Kidney epithelial cell (primary cell): Measurements from ENCODE around the gene ZCCHC13. TPM values are rescaled to one million over a fixed set of nuclear protein-coding genes. Genes with fewer than 3 reads are reported as not detected.
"Not testable (repeated sequence)": the region's sequence is repeated elsewhere in the genome, so short reads cannot be mapped to it uniquely, and the experiment has no call there.

Experiments
- DNase-seq: peaks from one replicate; pipeline ENCODE4 v3.0.0-alpha.2; 2010; ENCODE audit warnings: low read depth
- H3K27me3 ChIP-seq: 2 replicates; pipeline ENCODE4 v1.6.0; 2011; ENCODE audit warnings: low read length; ENCODE audit not compliant: control insufficient read depth, insufficient read depth
- H3K36me3 ChIP-seq: 2 replicates; pipeline ENCODE4 v1.5.1; 2011; ENCODE audit warnings: low read length; ENCODE audit not compliant: control insufficient read depth, insufficient read depth
- H3K4me3 ChIP-seq: 2 replicates; pipeline ENCODE4 v1.5.1; 2011; ENCODE audit warnings: low read depth, mild to moderate bottlenecking, control low read depth, low read length
- total RNA-seq: library from RNA; depleted of rRNA; stranded (reverse); fragments of >200 nt; gene quantifications from 2 replicates; pipeline ENCODE4 v1.2.3, GENCODE V29; 2015
- TF ChIP-seq, protein P1 (sequence below): IDR thresholded peaks from 2 replicates; pipeline ENCODE4 v1.5.1; 2011; ENCODE audit warnings: mild to moderate bottlenecking, moderate library complexity, low read length, control low read depth, inconsistent platforms; ENCODE audit not compliant: insufficient read depth, poor library complexity, severe bottlenecking

ZCCHC13 gene
- total RNA-seq, result not detected in 2 replicates

- DNase-seq, result no peak
- H3K4me3 ChIP-seq, result no peak within 1 kb of the TSS
- H3K27me3 ChIP-seq, result no peaks in the 10 kb centered on the region
- no peaks in the 10 kb centered on the region for H3K36me3 ChIP-seq
- TF ChIP-seq, protein P1, sequence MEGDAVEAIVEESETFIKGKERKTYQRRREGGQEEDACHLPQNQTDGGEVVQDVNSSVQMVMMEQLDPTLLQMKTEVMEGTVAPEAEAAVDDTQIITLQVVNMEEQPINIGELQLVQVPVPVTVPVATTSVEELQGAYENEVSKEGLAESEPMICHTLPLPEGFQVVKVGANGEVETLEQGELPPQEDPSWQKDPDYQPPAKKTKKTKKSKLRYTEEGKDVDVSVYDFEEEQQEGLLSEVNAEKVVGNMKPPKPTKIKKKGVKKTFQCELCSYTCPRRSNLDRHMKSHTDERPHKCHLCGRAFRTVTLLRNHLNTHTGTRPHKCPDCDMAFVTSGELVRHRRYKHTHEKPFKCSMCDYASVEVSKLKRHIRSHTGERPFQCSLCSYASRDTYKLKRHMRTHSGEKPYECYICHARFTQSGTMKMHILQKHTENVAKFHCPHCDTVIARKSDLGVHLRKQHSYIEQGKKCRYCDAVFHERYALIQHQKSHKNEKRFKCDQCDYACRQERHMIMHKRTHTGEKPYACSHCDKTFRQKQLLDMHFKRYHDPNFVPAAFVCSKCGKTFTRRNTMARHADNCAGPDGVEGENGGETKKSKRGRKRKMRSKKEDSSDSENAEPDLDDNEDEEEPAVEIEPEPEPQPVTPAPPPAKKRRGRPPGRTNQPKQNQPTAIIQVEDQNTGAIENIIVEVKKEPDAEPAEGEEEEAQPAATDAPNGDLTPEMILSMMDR, result no peak
These were observed at the start of gene ZCCHC13 for GRCh38 chrX:74304016-74304415. Gene ZCCHC13, plus strand, starts transcription at chrX:74304180. Its CDS starts 87 bp downstream, at chrX:74304267.

DNA sequence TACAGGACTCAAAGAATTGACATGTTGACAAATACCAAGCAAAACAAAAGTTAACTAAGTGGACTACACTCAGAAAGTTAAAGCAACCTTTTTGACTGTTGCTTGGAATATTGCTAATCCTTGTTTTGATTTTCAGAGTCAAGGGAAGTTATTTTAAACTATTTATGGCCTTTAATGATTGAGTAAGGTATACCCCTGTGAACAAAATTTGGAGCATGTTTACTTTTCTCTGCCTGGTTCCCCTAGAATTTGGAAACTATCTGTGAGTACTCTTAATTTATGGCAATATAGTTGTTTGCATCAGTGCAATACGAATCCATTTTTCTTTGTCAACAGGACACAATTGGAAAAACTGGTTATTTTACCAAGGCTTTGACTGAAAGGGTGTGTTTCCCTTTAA, 45.9 kb upstream of the ZCCHC13 start:
- not testable (repeated sequence) for H3K4me3 ChIP-seq, H3K27me3 ChIP-seq

DNA sequence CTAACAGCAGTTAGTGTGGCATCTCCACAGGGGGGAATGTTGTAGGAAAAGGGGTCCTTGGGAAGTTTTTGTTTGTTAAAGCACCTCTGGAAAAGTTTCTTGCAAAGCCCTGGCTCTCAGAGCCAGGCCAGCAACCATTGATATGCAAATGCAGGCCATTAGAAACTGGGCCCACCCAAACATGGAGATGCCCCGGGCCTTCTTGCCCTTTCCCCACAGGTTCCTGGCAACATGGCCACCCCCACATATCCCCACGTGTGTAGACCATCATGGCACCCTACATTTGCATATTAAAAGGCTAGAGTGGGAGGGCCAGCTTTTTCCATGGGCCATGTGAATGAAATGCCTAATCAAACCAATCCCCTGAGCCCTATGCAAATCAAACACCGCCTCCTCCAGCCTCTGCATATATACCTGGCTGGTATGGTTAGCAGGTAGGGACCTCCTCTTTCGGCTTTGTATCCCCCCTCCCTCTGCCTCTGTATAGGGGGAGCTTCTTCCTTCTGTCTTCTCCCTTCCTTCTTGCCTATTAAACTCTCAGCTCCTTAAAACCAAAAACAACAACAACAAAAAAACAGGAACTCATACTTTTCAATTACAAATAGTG, 44.0 kb upstream of the ZCCHC13 start:
- Histone ChIP-seq H3K27me3 (no peaks in the 10 kb centered on the region), H3K4me3 (no peak overlapping the region), H3K36me3 (no peaks in the 10 kb centered on the region)
- DNase-seq, result no peak
- TF ChIP-seq, protein P1, result no peak

More for the DNA sequence above, 45.9 kb upstream of the ZCCHC13 start:
- not testable (repeated sequence) for H3K36me3 ChIP-seq, DNase-seq

GRCh38 chrX:74262452-74263209, 41.3 kb upstream of the ZCCHC13 start:
- TF ChIP-seq, protein P1, result no peak
- H3K4me3 ChIP-seq, result no peak overlapping the region
- DNase-seq, result no peak
- no peaks in the 10 kb centered on the region for H3K36me3 ChIP-seq
- no peaks in the 10 kb centered on the region for H3K27me3 ChIP-seq

- Histone ChIP-seq H3K4me3 (no peak overlapping the region), H3K27me3 (no peaks in the 10 kb centered on the region), H3K36me3 (no peaks in the 10 kb centered on the region)
- DNase-seq, result no peak
- TF ChIP-seq, protein P1, result no peak
These were observed 33.6 kb upstream of the ZCCHC13 start for GRCh38 chrX:74270393-74270792.

GRCh38 chrX:74272230-74272629, 31.8 kb upstream of the ZCCHC13 start:
- H3K4me3 ChIP-seq, result no peak overlapping the region
- H3K36me3 ChIP-seq, result no peaks in the 10 kb centered on the region
- TF ChIP-seq, protein P1, result no peak
- no peaks in the 10 kb centered on the region for H3K27me3 ChIP-seq
- DNase-seq, result no peak
